GM18526 (cell line): ENCODE data around the gene KLRG1.

ENCODE experiments used
- POLR2A ChIP-seq: IDR thresholded peaks from 3 replicates; pipeline ENCODE4 v1.6.1; 2011; ENCODE audit not compliant: insufficient read length; ENCODE audit errors: extremely low read depth

The KLRG1 gene

DNA sequence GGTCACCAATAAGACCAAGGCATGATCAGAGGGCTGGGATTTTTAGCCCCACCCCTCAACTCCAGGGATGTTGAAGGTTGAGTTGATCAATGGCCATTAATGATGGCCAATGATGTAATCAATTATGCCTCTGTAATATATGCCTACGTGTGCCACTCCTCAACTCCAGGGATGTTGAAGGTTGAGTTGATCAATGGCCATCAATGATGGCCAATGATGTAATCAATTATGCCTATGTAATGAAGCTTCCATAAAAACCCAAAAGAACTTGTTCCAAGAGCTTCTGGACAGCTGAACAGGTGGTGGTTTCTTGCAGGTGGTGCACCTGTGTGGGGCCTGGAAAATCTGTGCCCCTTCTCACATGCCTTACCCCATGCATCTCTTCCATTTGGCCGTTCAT, 33.2 kb downstream of the KLRG1 start:
- no peak for TF ChIP-seq POLR2A

DNA sequence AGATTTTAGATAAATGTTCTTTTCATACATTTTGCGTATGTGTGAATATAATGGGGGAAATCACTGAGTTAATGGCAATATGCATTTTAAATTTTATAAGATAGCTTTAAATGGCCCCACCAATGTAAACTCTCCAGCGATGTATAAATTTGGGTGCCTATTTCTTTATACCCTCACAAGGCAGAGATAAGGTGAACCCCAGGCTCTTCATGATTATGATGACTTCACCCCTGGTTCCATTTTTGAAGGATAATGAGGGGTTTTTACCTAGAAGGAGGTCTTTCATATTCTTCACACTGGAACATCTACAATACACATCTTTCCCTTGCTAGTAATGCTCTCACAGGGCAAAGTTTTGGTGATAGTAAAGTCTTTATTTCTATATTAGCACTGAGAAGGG, 35.2 kb downstream of the KLRG1 start:
- no peak for TF ChIP-seq POLR2A

GRCh38 chr12:9027161-9028059, 38.1 kb downstream of the KLRG1 start:
- no peak for TF ChIP-seq POLR2A

GRCh38 chr12:9030776-9031175, 41.4 kb downstream of the KLRG1 start:
- no peak for TF ChIP-seq POLR2A

GRCh38 chr12:9032202-9032964, 43.0 kb downstream of the KLRG1 start:
- TF ChIP-seq POLR2A: no peak

- no peak for TF ChIP-seq POLR2A
Observed at GRCh38 chr12:9033265-9033887, 44.0 kb downstream of the KLRG1 start.

- TF ChIP-seq POLR2A: no peak
Observed at GRCh38 chr12:9034095-9034494, 44.7 kb downstream of the KLRG1 start.

- TF ChIP-seq POLR2A: no peak
Observed at GRCh38 chr12:9036227-9036626, 46.9 kb downstream of the KLRG1 start.

- no peak for TF ChIP-seq POLR2A
Observed at GRCh38 chr12:9037431-9037830, 48.1 kb downstream of the KLRG1 start.

- TF ChIP-seq POLR2A: no peak
Observed at GRCh38 chr12:9039397-9039977, 50.1 kb downstream of the KLRG1 start.

- TF ChIP-seq POLR2A: no peak
Observed at GRCh38 chr12:9040484-9041186, 51.3 kb downstream of the KLRG1 start.

DNA sequence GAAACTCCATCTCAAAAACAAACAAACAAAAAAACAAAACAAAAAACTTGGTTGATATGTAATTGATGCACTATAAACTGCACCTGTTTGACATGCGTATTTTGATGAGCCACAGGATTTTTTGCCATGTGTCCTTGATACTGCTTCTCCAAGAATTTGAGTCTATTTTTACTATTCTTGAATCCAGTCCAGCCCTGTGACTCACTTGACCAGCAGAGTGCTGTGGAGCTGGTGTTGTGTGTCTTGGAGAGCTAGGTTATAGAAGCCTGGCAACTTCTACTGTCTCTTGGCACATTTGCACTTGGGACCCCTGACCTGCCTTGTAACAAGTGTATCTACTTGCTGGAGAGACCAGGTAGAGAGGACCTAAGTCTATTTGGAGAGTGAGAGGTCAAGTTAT, 52.0 kb downstream of the KLRG1 start:
- no peak for TF ChIP-seq POLR2A

DNA sequence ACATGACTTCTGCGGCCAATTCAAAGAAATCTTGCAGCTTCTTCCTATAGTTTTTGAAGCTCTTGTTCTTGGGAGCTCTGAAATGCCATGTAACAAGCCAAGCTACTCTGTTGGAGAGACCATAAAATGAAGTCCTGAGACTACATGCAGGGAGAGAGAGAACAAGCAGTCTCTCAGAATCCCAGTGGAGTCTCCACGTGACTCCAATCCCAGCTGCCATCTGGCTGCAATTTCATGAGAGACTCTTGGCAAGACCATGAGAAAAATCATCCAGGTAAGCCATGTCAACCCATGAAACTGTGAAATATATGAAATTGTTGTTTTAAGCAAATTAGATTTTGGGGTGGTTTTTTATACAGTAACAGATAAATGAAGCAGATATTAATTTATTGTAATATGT, 54.4 kb downstream of the KLRG1 start:
- TF ChIP-seq POLR2A: no peak

DNA sequence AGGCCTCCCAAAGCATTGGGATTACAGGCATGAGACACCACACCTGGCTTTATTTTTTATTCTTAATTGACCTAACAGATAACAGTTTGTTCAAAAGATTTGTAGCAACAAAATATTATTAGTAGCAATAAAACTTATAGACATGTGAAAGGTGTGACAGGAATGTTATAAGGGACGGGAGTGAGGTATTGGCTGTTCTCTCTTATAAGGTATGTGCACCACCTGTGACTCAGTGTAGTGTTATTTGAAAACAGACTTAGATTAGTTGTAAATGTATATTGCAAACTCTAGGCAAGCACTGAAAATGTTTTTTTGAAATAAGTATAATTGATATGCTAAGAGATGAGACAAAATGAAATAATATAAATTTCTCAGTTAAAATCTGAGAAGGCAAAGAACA, 57.8 kb downstream of the KLRG1 start:
- no peak for TF ChIP-seq POLR2A

- no peak for TF ChIP-seq POLR2A
Observed at GRCh38 chr12:9048930-9049329, 59.6 kb downstream of the KLRG1 start.
